CD4-positive, alpha-beta T cell treated with Interleukin-2 at 100 ng/mL for 4 hours (primary cell): ENCODE data around the gene TSC22D4.
"Not testable (repeated sequence)": the region's sequence is repeated elsewhere in the genome, so short reads cannot be mapped to it uniquely, and the experiment has no call there.

Source experiments
- DNase-seq: peaks from one replicate; pipeline ENCODE4 v3.0.0-alpha.2; 2020; ENCODE audit warnings: low spot score

TSC22D4 gene

GRCh38 chr7:100478958-100479660, at the start of gene TSC22D4:
TSS of gene TSC22D4 (minus strand) at chr7:100479214. CDS start at chr7:100478038, 1,176 bp downstream.
- DNase-seq: peak; percentile 93

- DNase-seq: not testable (repeated sequence)
These were observed 49.3 kb upstream of the TSC22D4 start for GRCh38 chr7:100528108-100528866.

- not testable (repeated sequence) for DNase-seq
These were observed 44.2 kb upstream of the TSC22D4 start for GRCh38 chr7:100523192-100523591.

- not testable (repeated sequence) for DNase-seq
These were observed 43.0 kb upstream of the TSC22D4 start for GRCh38 chr7:100521909-100522593.

GRCh38 chr7:100521076-100521475, 42.1 kb upstream of the TSC22D4 start:
- DNase-seq: no peak

- DNase-seq: no peak
These were observed 41.1 kb upstream of the TSC22D4 start for GRCh38 chr7:100520138-100520537.

- DNase-seq: no peak
These were observed 40.6 kb upstream of the TSC22D4 start for GRCh38 chr7:100519580-100519979.

- no peak for DNase-seq
These were observed 38.3 kb upstream of the TSC22D4 start for GRCh38 chr7:100517305-100517704.

- peak; percentile 72 for DNase-seq
These were observed 37.3 kb upstream of the TSC22D4 start for GRCh38 chr7:100516135-100516812.

GRCh38 chr7:100515072-100515532, 36.1 kb upstream of the TSC22D4 start:
- no peak for DNase-seq

GRCh38 chr7:100513212-100513810, 34.3 kb upstream of the TSC22D4 start:
- DNase-seq: no peak

GRCh38 chr7:100510437-100511239, 31.6 kb upstream of the TSC22D4 start:
- DNase-seq: no peak

GRCh38 chr7:100509231-100509630, 30.2 kb upstream of the TSC22D4 start:
- no peak for DNase-seq

GRCh38 chr7:100506356-100506923, 27.4 kb upstream of the TSC22D4 start:
- no peak for DNase-seq

GRCh38 chr7:100504887-100505611, 26.0 kb upstream of the TSC22D4 start:
- DNase-seq: no peak

GRCh38 chr7:100504031-100504430, 25.0 kb upstream of the TSC22D4 start:
- DNase-seq: not testable (repeated sequence)

- DNase-seq: not testable (repeated sequence)
These were observed 21.7 kb upstream of the TSC22D4 start for GRCh38 chr7:100500743-100501142.

- DNase-seq: no peak
These were observed 17.5 kb upstream of the TSC22D4 start for GRCh38 chr7:100496509-100496908.

- DNase-seq: peak; percentile 49
These were observed 14.7 kb upstream of the TSC22D4 start for GRCh38 chr7:100493476-100494264.
